ENCODE results near the gene PRICKLE3.
"Not testable (repeated sequence)": the region's sequence is repeated elsewhere in the genome, so short reads cannot be mapped to it uniquely, and the experiment has no call there.

- not testable (repeated sequence) for TF ChIP-seq CTCF (conservative IDR thresholded peaks at IDR 0.05; ENCODE audit: low read depth, low read length); BHLHE40 (IDR thresholded peaks at IDR 0.05; ENCODE audit: low read depth, low read length); CEBPB (IDR thresholded peaks at IDR 0.05; ENCODE audit: low read depth, low read length); POLR2A (IDR thresholded peaks at IDR 0.05; ENCODE audit: low read depth, low read length); RAD21 (IDR thresholded peaks at IDR 0.05; ENCODE audit: low read length); MAFK (IDR thresholded peaks at IDR 0.05; ENCODE audit: low read depth, low read length); SMC3 (IDR thresholded peaks at IDR 0.05; ENCODE audit: low read depth, low read length); CHD1 (IDR thresholded peaks at IDR 0.05; ENCODE audit: low read depth, low read length); RFX5 (IDR thresholded peaks at IDR 0.05; ENCODE audit: low read depth, low read length); FOS (IDR thresholded peaks at IDR 0.05; ENCODE audit: low read depth, low read length)
- TF ChIP-seq, protein P1, sequence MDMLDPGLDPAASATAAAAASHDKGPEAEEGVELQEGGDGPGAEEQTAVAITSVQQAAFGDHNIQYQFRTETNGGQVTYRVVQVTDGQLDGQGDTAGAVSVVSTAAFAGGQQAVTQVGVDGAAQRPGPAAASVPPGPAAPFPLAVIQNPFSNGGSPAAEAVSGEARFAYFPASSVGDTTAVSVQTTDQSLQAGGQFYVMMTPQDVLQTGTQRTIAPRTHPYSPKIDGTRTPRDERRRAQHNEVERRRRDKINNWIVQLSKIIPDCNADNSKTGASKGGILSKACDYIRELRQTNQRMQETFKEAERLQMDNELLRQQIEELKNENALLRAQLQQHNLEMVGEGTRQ (IDR thresholded peaks at IDR 0.05; ENCODE audit: low read depth, low read length) = not testable (repeated sequence)
These were observed 43.0 kb downstream of the PRICKLE3 start for GRCh38 chrX:49143154-49143553.
